ENCODE measurements around the gene RPL41. TPM values are rescaled to one million over a fixed set of nuclear protein-coding genes. Genes with fewer than 3 reads are reported as not detected.
A peak's percentile ranks its signal among the peaks of the same experiment; 100 is the strongest.

The RPL41 gene
- total and polyA plus RNA-seq, 9 of the 15 experiments (the other 6 are each of a cell fraction or from before 2014, with no cell fraction given) = 3,403 to 11,276 (median 5,604) TPM

DNA sequence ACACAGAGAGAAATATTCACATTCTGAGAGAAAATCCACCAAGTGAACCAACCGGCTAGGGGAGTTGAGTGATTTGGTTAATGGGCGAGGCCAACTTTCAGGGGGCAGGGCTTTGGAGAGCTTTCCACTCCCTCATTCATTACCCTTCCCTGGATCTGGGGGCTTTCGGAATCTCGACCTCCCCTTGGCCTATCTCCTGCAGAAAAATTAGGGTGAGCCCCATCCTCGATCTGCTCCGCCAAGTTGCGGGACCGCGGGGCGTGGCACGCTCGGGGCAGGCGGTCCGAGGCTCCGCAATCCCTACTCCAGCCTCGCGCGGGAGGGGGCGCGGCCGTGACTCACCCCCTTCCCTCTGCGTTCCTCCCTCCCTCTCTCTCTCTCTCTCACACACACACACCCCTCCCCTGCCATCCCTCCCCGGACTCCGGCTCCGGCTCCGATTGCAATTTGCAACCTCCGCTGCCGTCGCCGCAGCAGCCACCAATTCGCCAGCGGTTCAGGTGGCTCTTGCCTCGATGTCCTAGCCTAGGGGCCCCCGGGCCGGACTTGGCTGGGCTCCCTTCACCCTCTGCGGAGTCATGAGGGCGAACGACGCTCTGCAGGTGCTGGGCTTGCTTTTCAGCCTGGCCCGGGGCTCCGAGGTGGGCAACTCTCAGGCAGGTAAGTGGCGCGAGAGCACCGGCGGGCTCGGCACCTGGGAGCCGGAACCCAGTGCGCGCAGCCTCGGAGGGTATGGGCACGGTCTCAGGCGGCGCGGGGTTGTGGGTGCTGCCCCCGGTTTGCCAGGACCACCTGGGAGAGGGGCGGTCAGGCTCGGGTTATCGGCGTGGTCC is 36.5 kb upstream of the RPL41 start, which contains the start of gene ERBB3 (continued):
- peak in 1 of 3 experiments; percentile 51 for TF ChIP-seq YY1 (IDR thresholded peaks at IDR 0.05; ENCODE audit: borderline replicate concordance in 1 of 3, control insufficient read depth in 1 of 3, extremely low read depth in 1 of 3, insufficient read depth in 3 of 3, insufficient read length in 1 of 3, insufficient replicate concordance in 2 of 3, low read depth in 1 of 3, low read length in 2 of 3)
- TF ChIP-seq TEAD4 (IDR thresholded peaks at IDR 0.05; ENCODE audit: low read length) = no peak; the same call in 1 of the 2 replicates
- TF ChIP-seq TEAD4 (CRISPR knock-in tag; IDR thresholded peaks at IDR 0.05; ENCODE audit: borderline replicate concordance) = peak; percentile 28; the same call in 1 of the 2 replicates
- peak in 1 of 2 experiments; percentile 35; a peak in 1 of 4 replicates for TF ChIP-seq TRIM24 (IDR thresholded peaks at IDR 0.05)
- TF ChIP-seq CTBP1 (IDR thresholded peaks at IDR 0.05; ENCODE audit: borderline replicate concordance) = peak; percentile 87; the same call in 1 of the 2 replicates
- TF ChIP-seq TAL1 (IDR thresholded peaks at IDR 0.05) = no peak
- peak; percentile 97 for TF ChIP-seq FOSL1 (tag; conservative IDR thresholded peaks at IDR 0.05)
- peak; percentile 67 for TF ChIP-seq FOXP1 (CRISPR knock-in tag; IDR thresholded peaks at IDR 0.05)
- TF ChIP-seq FIP1L1 (IDR thresholded peaks at IDR 0.05; ENCODE audit: low read depth, low read length, poor library complexity, severe bottlenecking) = peak; percentile 56
- peak; percentile 83; the same call in 1 of the 2 replicates for TF ChIP-seq MTA1 (IDR thresholded peaks at IDR 0.05; ENCODE audit: borderline replicate concordance)
- TF ChIP-seq, protein P1, sequence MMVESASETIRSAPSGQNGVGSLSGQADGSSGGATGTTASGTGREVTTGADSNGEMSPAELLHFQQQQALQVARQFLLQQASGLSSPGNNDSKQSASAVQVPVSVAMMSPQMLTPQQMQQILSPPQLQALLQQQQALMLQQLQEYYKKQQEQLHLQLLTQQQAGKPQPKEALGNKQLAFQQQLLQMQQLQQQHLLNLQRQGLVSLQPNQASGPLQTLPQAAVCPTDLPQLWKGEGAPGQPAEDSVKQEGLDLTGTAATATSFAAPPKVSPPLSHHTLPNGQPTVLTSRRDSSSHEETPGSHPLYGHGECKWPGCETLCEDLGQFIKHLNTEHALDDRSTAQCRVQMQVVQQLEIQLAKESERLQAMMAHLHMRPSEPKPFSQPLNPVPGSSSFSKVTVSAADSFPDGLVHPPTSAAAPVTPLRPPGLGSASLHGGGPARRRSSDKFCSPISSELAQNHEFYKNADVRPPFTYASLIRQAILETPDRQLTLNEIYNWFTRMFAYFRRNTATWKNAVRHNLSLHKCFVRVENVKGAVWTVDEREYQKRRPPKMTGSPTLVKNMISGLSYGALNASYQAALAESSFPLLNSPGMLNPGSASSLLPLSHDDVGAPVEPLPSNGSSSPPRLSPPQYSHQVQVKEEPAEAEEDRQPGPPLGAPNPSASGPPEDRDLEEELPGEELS (CRISPR knock-in tag; IDR thresholded peaks at IDR 0.05; ENCODE audit: borderline replicate concordance) = peak; percentile 75; the same call in 1 of the 2 replicates
- peak; percentile 40; the same call in 1 of the 2 replicates for TF ChIP-seq KLF1 (tag; IDR thresholded peaks at IDR 0.05)
- TF ChIP-seq JUND (IDR thresholded peaks at IDR 0.05; ENCODE audit: borderline replicate concordance, low read depth, low read length) = peak; percentile 96
- TF ChIP-seq JUND (tag; IDR thresholded peaks at IDR 0.05; ENCODE audit: borderline replicate concordance, low read depth, low read length) = peak; percentile 94; the same call in 2 of the 3 replicates
- peak in 1 of 2 experiments; percentile 96; a peak in 2 of 4 replicates for TF ChIP-seq KDM1A (IDR thresholded peaks at IDR 0.05)
- TF ChIP-seq, protein P2, sequence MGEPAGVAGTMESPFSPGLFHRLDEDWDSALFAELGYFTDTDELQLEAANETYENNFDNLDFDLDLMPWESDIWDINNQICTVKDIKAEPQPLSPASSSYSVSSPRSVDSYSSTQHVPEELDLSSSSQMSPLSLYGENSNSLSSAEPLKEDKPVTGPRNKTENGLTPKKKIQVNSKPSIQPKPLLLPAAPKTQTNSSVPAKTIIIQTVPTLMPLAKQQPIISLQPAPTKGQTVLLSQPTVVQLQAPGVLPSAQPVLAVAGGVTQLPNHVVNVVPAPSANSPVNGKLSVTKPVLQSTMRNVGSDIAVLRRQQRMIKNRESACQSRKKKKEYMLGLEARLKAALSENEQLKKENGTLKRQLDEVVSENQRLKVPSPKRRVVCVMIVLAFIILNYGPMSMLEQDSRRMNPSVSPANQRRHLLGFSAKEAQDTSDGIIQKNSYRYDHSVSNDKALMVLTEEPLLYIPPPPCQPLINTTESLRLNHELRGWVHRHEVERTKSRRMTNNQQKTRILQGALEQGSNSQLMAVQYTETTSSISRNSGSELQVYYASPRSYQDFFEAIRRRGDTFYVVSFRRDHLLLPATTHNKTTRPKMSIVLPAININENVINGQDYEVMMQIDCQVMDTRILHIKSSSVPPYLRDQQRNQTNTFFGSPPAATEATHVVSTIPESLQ (CRISPR knock-in tag; IDR thresholded peaks at IDR 0.05) = peak; percentile 55; the same call in 1 of the 2 replicates
- peak; percentile 53; the same call in 1 of the 2 replicates for TF ChIP-seq MTA3 (IDR thresholded peaks at IDR 0.05; ENCODE audit: borderline replicate concordance)
- peak; percentile 43; the same call in 1 of the 2 replicates for TF ChIP-seq ZNF224 (CRISPR knock-in tag; IDR thresholded peaks at IDR 0.05)
- no peak for TF ChIP-seq MCM3 (IDR thresholded peaks at IDR 0.05)
- peak; percentile 70 for TF ChIP-seq RBFOX2 (IDR thresholded peaks at IDR 0.05; ENCODE audit: low read depth, low read length)
- no peak for TF ChIP-seq U2AF2 (optimal IDR thresholded peaks at IDR 0.05; ENCODE audit: low read depth, low read length)
- TF ChIP-seq, protein P3, sequence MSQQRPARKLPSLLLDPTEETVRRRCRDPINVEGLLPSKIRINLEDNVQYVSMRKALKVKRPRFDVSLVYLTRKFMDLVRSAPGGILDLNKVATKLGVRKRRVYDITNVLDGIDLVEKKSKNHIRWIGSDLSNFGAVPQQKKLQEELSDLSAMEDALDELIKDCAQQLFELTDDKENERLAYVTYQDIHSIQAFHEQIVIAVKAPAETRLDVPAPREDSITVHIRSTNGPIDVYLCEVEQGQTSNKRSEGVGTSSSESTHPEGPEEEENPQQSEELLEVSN (IDR thresholded peaks at IDR 0.05; ENCODE audit: borderline replicate concordance in 1 of 2, extremely low read depth in 1 of 2, insufficient read depth in 1 of 2, insufficient read length in 1 of 2, low read depth in 1 of 2, low read length in 1 of 2, poor library complexity in 1 of 2, severe bottlenecking in 1 of 2) = peak; percentile 55 to 84

All from K562 (cell line).